HG03342 (cell line): ENCODE measurements around the gene CIROP.

Experiments
- ATAC-seq: cut with Tn5 transposase; IDR thresholded peaks from one replicate; pipeline ENCODE4 v1.9.1; 2021; ENCODE audit warnings: mild to moderate bottlenecking, moderate library complexity; ENCODE audit not compliant: unreplicated experiment

The CIROP gene

DNA sequence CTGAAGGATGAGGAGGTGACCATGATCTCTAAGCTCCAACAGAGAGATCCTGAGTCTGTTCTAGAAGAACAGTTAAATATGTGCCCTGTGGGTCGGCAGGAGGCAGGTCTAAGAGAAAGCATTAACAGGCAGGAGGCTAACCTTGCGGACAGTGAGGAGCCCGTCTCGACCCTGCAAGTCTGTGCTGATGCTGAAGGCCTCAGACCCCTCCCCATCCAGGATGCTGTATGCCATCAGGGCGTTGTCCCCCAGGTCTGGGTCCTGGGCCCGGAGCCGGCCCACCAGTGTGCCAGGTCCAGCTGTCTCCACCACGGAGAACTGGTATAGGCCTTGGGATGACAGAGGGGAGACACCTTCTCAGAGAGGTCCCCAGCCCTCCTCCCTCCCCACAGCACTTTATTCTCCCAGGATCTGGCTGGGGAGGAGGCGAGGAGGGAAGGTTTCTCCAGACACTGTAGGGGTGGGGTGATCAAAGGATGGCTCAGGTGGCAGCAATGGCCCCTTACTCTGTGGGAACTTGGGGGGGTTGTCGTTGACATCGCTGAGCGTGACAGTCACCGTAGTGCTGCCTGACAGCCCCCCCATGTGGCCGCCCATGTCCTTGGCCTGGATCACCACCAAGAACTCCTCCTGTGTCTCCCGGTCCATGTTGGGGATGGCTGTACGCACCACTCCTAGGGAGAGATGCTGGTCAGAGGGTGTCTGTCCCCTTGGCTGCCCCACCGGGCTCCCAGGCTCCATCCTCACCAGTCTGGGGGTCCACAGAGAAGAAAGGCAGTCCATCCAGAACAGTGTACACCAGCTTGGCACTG is 50.6 kb downstream of the CIROP start:
- ATAC-seq = no peak

DNA sequence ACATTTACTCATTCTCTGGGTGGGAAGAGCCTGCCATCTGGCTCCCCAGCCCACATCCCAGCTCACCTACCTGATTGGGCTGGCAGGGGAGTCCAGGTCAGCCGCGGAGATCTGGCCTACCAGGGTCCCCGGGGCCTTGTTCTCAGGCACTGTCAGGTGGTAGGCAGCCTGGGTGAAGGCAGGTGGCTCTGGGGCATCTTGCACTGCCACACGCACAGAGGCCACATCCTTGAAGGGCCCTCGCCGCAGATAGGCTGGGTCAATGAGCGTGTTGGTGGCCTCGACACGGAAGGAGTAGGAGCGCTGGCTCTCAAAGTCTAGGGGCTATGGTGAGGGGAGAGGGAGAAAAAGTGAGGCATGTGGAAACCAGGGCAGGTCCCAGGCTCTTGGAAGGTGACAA is 51.4 kb downstream of the CIROP start:
- ATAC-seq = no peak

DNA sequence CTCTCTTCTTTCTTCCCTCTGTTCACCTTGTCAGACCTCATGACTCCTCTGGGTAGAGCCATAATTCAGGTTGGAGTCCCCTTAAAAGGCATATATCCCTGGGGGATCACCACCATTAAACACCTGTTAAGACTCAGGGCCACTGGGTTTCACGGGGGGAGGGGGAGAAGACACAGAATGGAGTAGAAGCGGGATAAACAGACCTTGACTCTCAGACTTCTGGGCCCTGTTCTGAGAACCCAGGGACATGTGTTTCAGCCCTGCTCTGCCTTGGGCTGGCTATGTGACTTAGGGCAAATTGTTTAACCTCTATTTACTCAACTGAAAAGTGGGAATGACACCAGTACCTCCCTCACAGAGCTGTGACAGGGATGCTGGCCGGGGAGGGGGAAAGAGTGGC is 52.1 kb downstream of the CIROP start:
- ATAC-seq = no peak

DNA sequence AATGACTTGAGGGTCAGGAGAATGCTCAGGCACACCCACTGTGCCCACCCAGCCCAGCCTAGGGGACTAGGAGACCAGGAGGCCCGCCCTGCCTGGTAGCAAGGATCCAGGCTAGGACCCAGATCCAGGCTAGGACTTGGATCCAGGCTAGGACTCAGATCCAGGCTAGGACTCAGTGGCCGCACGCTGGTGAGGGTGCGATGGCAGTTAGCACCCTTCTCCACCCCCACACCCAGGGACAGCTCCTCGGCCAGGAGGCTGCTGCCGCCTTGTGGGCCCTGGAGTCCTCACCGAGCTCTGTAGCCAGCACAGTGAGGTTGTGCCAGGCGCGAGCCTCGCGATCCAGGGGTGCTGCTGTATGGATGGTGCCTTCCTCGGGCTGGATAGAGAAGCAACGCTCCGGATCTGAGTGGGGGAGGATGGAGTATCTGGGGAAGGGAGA is 52.6 kb downstream of the CIROP start:
- ATAC-seq = no peak

DNA sequence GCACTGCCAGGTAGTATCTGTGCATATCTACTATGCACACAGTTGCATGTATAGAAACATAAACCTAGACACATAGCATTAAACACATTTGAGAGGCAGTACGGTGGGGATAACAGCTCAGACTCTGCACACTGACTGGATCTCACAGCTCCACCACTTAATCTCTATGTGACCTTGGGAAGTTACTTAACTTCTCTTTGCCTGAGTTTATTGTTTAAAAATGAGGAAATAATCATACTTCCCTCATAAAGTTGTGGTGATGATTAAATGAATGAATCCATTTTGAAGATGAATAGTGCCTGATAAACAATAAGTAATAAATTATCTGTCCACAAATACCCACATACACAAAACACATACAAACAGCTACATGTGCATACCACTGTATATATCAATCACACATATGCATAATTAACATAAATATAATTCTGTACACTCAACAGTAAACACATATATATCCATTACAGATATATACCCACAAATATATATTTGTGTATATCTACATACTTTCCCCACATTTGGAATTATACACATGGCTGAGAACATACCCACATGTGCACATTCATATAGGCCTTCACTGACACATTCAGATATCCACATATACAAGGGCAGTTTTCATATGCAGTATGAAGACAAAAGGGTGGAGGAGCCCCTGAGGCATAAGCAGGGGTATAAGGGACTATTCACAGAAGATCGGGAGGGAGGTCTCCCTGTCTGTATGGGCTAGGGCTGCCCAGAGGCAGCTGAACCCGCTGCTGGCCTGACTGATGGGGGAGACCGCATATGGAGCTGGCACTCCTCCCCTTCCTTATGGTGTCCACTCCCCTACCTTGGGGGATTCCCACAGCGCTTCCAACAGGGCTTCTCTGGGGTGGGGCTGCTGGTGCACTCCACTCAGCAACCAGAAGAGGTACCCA is 53.4 kb downstream of the CIROP start:
- no peak for ATAC-seq
